ENCODE measurements around the gene MAP7.

The MAP7 gene

DNA sequence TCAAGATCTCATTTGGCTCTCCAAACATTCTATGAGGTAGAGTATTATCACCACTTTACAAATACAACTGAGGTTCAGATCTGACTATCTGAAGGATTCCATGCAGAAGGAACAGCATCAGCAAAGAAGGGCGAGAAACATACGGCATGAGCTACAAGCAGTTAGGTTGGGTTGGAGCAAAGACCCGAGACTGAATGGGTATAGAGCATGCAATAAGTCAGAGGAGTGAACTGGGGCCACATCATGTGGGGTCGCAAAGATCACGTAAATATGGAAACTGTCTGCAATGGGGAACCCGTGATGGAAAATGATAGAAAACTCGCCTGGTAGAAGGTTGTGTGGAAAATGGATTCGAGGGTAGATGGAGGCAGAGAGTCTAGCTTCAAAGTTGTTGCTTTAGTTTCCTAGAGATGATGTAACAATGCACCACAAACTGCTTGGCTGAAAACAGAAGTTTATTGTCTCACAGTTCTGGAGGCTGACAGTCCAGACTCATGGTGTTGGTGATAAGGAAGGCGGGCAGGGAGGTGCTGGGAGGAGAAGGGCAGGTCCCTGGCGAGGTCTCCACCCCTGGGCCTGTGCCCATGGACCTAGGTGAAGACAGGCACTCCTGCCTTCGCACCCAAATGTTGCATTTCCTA, 216.3 kb downstream of the MAP7 start:
- H3K27me3 ChIP-seq (replicated peaks in 2 of 5; ENCODE audit: control insufficient read depth in 4 of 5, insufficient read depth in 5 of 5, low read length in 4 of 5) = no peaks in the 10 kb centered on the region
- no peak overlapping the region for H3K27ac ChIP-seq (ENCODE audit: insufficient read depth in 1 of 2, low read depth in 1 of 2, low read length in 2 of 2, poor library complexity in 1 of 2, severe bottlenecking in 2 of 2)
- H3K4me1 ChIP-seq (ENCODE audit: control extremely low read depth in 1 of 4, control insufficient read depth in 4 of 4, insufficient read depth in 4 of 4, low read length in 3 of 4) = no peaks in the 10 kb centered on the region
- H3K36me3 ChIP-seq (ENCODE audit: control insufficient read depth in 4 of 4, insufficient read depth in 4 of 4, low read length in 3 of 4) = no peaks in the 10 kb centered on the region
- 96% methylated on average over 11 of the region's 11 CpGs for WGBS (ENCODE audit: insufficient coverage)
- POLR2A ChIA-PET = no interaction called here
- no peak overlapping the region for H3K4me3 ChIP-seq (ENCODE audit: control insufficient read depth in 1 of 7, extremely low read depth in 1 of 7, insufficient read depth in 4 of 7, low read depth in 2 of 7, low read length in 6 of 7)
- DNase-seq = peak in 2 of 3 donors; percentile 43 to 61
- H3K9me3 ChIP-seq (ENCODE audit: control extremely low read depth in 1 of 5, control insufficient read depth in 4 of 5, insufficient read depth in 2 of 5, low read depth in 1 of 5, low read length in 4 of 5) = no peaks in the 10 kb centered on the region
- CTCF ChIA-PET = interaction anchor here (1.6 to 2.2 kb wide), 2 partner anchors 9 to 12 kb away, joined by 6 to 10 read pairs; no protein-coding TSS in a partner anchor

DNA sequence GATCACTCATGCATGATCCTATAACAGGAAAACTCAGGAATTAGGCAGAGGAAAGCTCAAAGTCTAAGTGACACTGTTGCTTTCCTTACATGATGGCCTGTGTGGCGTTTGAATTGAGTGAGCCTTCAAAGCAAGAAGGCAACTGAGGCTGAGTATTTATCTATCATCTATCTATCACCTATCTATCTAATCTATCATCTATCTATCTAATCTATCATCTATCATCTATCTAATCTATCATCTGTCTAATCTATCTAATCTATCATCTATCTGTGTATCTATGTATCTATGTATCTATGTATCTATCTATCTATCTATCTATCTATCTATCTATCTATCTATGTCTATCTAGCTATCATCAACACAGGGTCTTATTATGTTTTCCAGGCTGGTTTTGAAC, 218.8 kb downstream of the MAP7 start:
- Histone ChIP-seq H3K27me3 (replicated peaks in 2 of 5; ENCODE audit: control insufficient read depth in 4 of 5, insufficient read depth in 5 of 5, low read length in 4 of 5) (no peaks in the 10 kb centered on the region), H3K27ac (ENCODE audit: insufficient read depth in 1 of 2, low read depth in 1 of 2, low read length in 2 of 2, poor library complexity in 1 of 2, severe bottlenecking in 2 of 2) (no peak overlapping the region), H3K4me3 (ENCODE audit: control insufficient read depth in 1 of 7, extremely low read depth in 1 of 7, insufficient read depth in 4 of 7, low read depth in 2 of 7, low read length in 6 of 7) (no peak overlapping the region), H3K4me1 (ENCODE audit: control extremely low read depth in 1 of 4, control insufficient read depth in 4 of 4, insufficient read depth in 4 of 4, low read length in 3 of 4) (no peaks in the 10 kb centered on the region), H3K9me3 (ENCODE audit: control extremely low read depth in 1 of 5, control insufficient read depth in 4 of 5, insufficient read depth in 2 of 5, low read depth in 1 of 5, low read length in 4 of 5) (no peaks in the 10 kb centered on the region), H3K36me3 (ENCODE audit: control insufficient read depth in 4 of 4, insufficient read depth in 4 of 4, low read length in 3 of 4) (no peaks in the 10 kb centered on the region)
- no peak for DNase-seq
- ChIA-PET CTCF (interaction anchor here (1.2 to 1.6 kb wide), 3 partner anchors 11 to 18 kb away, joined by 3 to 6 read pairs (median 3); no protein-coding TSS in a partner anchor), POLR2A (no interaction called here)
- WGBS (ENCODE audit: insufficient coverage) = 100% methylated on average over 1 of the region's 1 CpG

DNA sequence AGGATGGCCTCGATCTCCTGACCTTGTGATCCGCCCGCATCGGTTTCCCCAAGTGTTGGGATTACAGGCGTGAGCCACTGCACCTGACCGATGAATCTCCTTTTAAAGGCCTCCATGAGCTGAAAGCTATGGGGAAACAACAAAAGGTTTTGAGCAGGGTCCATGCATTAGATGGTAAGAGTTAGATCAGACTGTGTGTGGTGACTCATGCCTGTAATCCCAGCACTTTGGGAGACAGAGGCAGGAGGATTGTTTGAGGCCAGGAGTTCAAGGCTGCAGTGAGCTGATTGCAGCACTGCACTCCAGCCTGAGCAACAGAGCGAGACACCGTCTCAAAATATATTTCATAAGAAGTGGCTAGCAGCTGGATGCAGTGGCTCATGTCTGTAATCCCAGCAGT, 219.6 kb downstream of the MAP7 start:
- ChIA-PET POLR2A (no interaction called here), CTCF (interaction anchor here (1.1 to 1.6 kb wide), 5 partner anchors 12 to 33 kb away, joined by 3 to 6 read pairs (median 3); no protein-coding TSS in a partner anchor)

DNA sequence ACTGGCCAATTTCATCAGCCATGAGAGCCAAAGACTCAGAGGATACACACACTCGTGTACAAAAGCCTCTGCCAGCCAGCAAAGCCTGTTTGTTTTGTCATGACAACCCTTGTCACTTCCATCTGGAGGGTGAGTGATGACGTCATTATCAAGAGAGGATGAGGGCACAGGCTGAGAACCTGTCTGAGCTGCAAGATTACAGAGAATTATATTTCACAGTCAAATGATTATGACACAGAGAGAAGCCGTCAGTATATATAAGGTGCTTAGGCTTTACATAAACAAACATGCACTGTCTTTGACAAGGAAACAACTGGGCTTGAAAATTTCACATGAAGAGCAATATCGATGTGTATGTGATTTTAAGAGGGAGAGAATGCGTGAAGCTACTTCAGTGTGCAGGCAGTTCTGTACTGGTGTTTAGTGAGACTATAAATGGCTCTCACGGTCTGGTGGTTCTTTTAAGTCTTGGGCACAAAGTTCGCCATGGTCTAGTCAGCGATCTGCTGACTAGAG, 224.1 kb downstream of the MAP7 start:
- Histone ChIP-seq H3K27me3 (replicated peaks in 2 of 5; ENCODE audit: control insufficient read depth in 4 of 5, insufficient read depth in 5 of 5, low read length in 4 of 5) (no peaks in the 10 kb centered on the region), H3K36me3 (ENCODE audit: control insufficient read depth in 4 of 4, insufficient read depth in 4 of 4, low read length in 3 of 4) (no peaks in the 10 kb centered on the region), H3K4me3 (ENCODE audit: control insufficient read depth in 1 of 7, extremely low read depth in 1 of 7, insufficient read depth in 4 of 7, low read depth in 2 of 7, low read length in 6 of 7) (no peak overlapping the region), H3K9me3 (ENCODE audit: control extremely low read depth in 1 of 5, control insufficient read depth in 4 of 5, insufficient read depth in 2 of 5, low read depth in 1 of 5, low read length in 4 of 5) (no peaks in the 10 kb centered on the region), H3K4me1 (ENCODE audit: control extremely low read depth in 1 of 4, control insufficient read depth in 4 of 4, insufficient read depth in 4 of 4, low read length in 3 of 4) (peaks cover 0 to 8% (median 3%) of the 10 kb centered on the region in 4 experiments), H3K27ac (ENCODE audit: insufficient read depth in 1 of 2, low read depth in 1 of 2, low read length in 2 of 2, poor library complexity in 1 of 2, severe bottlenecking in 2 of 2) (no peak overlapping the region)
- WGBS (ENCODE audit: insufficient coverage) = 87% methylated on average over 6 of the region's 8 CpGs
- POLR2A ChIA-PET = no interaction called here
- peak; percentile 22 to 73 (median 60) for DNase-seq
- CTCF ChIA-PET = interaction anchor here (1.1 to 2.5 kb wide), 3 partner anchors 8 to 76 kb away, joined by 3 to 8 read pairs (median 6); partner anchors contain the start of gene MTFR2

More for the DNA sequence above, 219.6 kb downstream of the MAP7 start:
- Histone ChIP-seq H3K36me3 (ENCODE audit: control insufficient read depth in 4 of 4, insufficient read depth in 4 of 4, low read length in 3 of 4) (no peaks in the 10 kb centered on the region), H3K27me3 (replicated peaks in 2 of 5; ENCODE audit: control insufficient read depth in 4 of 5, insufficient read depth in 5 of 5, low read length in 4 of 5) (no peaks in the 10 kb centered on the region), H3K27ac (ENCODE audit: insufficient read depth in 1 of 2, low read depth in 1 of 2, low read length in 2 of 2, poor library complexity in 1 of 2, severe bottlenecking in 2 of 2) (no peak overlapping the region), H3K4me3 (ENCODE audit: control insufficient read depth in 1 of 7, extremely low read depth in 1 of 7, insufficient read depth in 4 of 7, low read depth in 2 of 7, low read length in 6 of 7) (no peak overlapping the region), H3K4me1 (ENCODE audit: control extremely low read depth in 1 of 4, control insufficient read depth in 4 of 4, insufficient read depth in 4 of 4, low read length in 3 of 4) (no peaks in the 10 kb centered on the region), H3K9me3 (ENCODE audit: control extremely low read depth in 1 of 5, control insufficient read depth in 4 of 5, insufficient read depth in 2 of 5, low read depth in 1 of 5, low read length in 4 of 5) (no peaks in the 10 kb centered on the region)
- no peak for DNase-seq
- 98% methylated on average over 8 of the region's 8 CpGs for WGBS (ENCODE audit: insufficient coverage)

DNA sequence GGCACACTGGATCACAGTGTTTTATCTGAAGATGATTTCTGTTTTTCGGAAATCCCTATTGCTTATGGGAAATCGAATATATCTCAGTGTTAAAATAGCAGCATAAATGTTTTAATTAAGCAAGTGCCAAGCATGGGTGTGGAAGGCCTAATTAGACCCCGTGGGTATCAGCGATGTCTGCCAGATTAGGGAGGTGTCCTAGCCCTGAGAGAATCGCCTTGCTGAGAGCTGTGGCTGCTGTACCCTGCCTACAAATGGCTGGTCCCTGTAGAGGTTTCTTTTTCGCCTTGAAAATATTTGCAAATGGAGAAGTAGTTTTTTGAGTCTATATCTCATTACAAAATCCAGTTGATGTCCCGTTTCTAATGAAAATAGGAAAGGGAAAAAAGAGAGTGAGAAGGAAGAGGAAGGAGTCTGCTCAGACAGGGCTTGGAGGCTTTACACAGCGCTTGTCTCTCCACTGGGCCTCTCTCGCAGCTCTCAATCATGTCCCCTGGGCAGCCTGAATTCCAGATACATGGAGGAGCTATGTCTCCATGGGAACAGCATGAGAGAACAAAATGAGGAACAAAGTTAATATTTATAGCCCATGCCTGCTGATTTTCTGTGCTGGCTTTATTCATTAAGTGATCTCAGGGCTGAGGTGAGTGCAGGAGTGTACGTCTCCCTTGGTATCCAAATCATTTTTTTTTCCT, 225.4 kb downstream of the MAP7 start:
- POLR2A ChIA-PET = no interaction called here
- DNase-seq = peak; percentile 15 to 70 (median 58)
- CTCF ChIA-PET = interaction anchor here (1.1 to 1.6 kb wide), 3 partner anchors 39 to 74 kb away, joined by 3 to 4 read pairs (median 3); partner anchors contain the start of gene MTFR2

DNA sequence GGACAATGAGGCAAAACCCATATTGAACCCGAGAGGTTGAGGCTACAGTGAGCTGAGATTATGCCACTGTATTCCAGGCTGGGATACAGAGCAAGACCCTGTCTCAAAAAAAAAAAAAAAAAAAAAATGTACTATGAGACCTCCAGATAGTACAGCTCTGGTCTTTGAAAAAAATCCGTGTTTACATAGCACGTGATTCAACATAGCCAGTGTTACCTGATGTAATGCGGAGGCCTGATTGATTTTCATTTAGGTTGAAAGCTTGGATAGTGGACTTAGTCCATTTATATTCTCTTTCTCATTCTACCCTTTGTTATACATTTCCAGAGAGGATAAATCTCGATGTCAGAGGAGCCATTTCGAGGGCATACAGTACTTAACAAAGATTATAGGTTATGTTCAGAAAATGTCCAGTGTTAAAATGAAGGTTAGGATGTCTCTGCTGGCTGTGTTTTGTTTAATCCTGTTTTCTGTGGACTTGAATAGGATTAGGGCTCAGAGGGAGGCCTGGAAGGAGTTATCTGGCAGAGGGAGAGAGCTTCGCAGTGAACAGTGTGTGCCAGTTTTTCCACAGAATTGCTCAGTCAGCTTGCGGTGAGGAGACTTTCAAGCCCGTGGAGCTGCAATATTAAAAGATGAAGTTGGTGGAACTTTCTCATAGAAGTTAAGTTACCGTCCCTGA, 226.7 kb downstream of the MAP7 start:
- POLR2A ChIA-PET = no interaction called here
- Histone ChIP-seq H3K27me3 (replicated peaks in 2 of 5; ENCODE audit: control insufficient read depth in 4 of 5, insufficient read depth in 5 of 5, low read length in 4 of 5) (no peaks in the 10 kb centered on the region), H3K4me1 (ENCODE audit: control extremely low read depth in 1 of 4, control insufficient read depth in 4 of 4, insufficient read depth in 4 of 4, low read length in 3 of 4) (peaks cover 0 to 8% (median 3%) of the 10 kb centered on the region in 4 experiments), H3K9me3 (ENCODE audit: control extremely low read depth in 1 of 5, control insufficient read depth in 4 of 5, insufficient read depth in 2 of 5, low read depth in 1 of 5, low read length in 4 of 5) (no peaks in the 10 kb centered on the region), H3K4me3 (ENCODE audit: control insufficient read depth in 1 of 7, extremely low read depth in 1 of 7, insufficient read depth in 4 of 7, low read depth in 2 of 7, low read length in 6 of 7) (no peak overlapping the region), H3K36me3 (ENCODE audit: control insufficient read depth in 4 of 4, insufficient read depth in 4 of 4, low read length in 3 of 4) (no peaks in the 10 kb centered on the region), H3K27ac (ENCODE audit: insufficient read depth in 1 of 2, low read depth in 1 of 2, low read length in 2 of 2, poor library complexity in 1 of 2, severe bottlenecking in 2 of 2) (no peak overlapping the region)
- CTCF ChIA-PET = interaction anchor here (0.6 to 1.6 kb wide), 3 partner anchors 41 to 64 kb away, joined by 3 to 4 read pairs (median 3); no protein-coding TSS in a partner anchor
- WGBS (ENCODE audit: insufficient coverage) = 100% methylated on average over 4 of the region's 10 CpGs
- DNase-seq = no peak

More for the DNA sequence above, 225.4 kb downstream of the MAP7 start:
- H3K4me1 ChIP-seq (ENCODE audit: control extremely low read depth in 1 of 4, control insufficient read depth in 4 of 4, insufficient read depth in 4 of 4, low read length in 3 of 4) = peaks cover 0 to 8% (median 3%) of the 10 kb centered on the region in 4 experiments
- no peaks in the 10 kb centered on the region for H3K9me3 ChIP-seq (ENCODE audit: control extremely low read depth in 1 of 5, control insufficient read depth in 4 of 5, insufficient read depth in 2 of 5, low read depth in 1 of 5, low read length in 4 of 5)
- WGBS (ENCODE audit: insufficient coverage) = 64% methylated on average over 9 of the region's 10 CpGs
- no peaks in the 10 kb centered on the region for H3K36me3 ChIP-seq (ENCODE audit: control insufficient read depth in 4 of 4, insufficient read depth in 4 of 4, low read length in 3 of 4)
- no peak overlapping the region for H3K27ac ChIP-seq (ENCODE audit: insufficient read depth in 1 of 2, low read depth in 1 of 2, low read length in 2 of 2, poor library complexity in 1 of 2, severe bottlenecking in 2 of 2)
- no peaks in the 10 kb centered on the region for H3K27me3 ChIP-seq (replicated peaks in 2 of 5; ENCODE audit: control insufficient read depth in 4 of 5, insufficient read depth in 5 of 5, low read length in 4 of 5)
- no peak overlapping the region for H3K4me3 ChIP-seq (ENCODE audit: control insufficient read depth in 1 of 7, extremely low read depth in 1 of 7, insufficient read depth in 4 of 7, low read depth in 2 of 7, low read length in 6 of 7)

Data from common myeloid progenitor, CD34-positive (primary cell).